ENCODE data around the gene CLTCL1.

Gene CLTCL1

GRCh38 chr22:19194766-19195536 lies 96.6 kb downstream of the CLTCL1 start:
- no peak for DNase-seq

- DNase-seq: no peak
These were observed 97.6 kb downstream of the CLTCL1 start for GRCh38 chr22:19193879-19194278.

GRCh38 chr22:19187716-19188563 lies 103.6 kb downstream of the CLTCL1 start:
- no peak for DNase-seq

GRCh38 chr22:19184276-19184997 lies 107.1 kb downstream of the CLTCL1 start:
- DNase-seq: no peak

GRCh38 chr22:19183216-19183615 lies 108.3 kb downstream of the CLTCL1 start:
- DNase-seq: no peak

- no peak for DNase-seq
These were observed 108.9 kb downstream of the CLTCL1 start for GRCh38 chr22:19182472-19183157.

- no peak for DNase-seq
These were observed 109.6 kb downstream of the CLTCL1 start for GRCh38 chr22:19181786-19182471.

- DNase-seq: no peak
These were observed 110.6 kb downstream of the CLTCL1 start for GRCh38 chr22:19180740-19181410.

GRCh38 chr22:19180234-19180633 lies 111.3 kb downstream of the CLTCL1 start:
- no peak for DNase-seq

- no peak for DNase-seq
These were observed 111.9 kb downstream of the CLTCL1 start for GRCh38 chr22:19179497-19180048.

- DNase-seq: no peak
These were observed 112.6 kb downstream of the CLTCL1 start, which contains the start of gene SLC25A1 for GRCh38 chr22:19178657-19179496. Gene SLC25A1, minus strand, starts transcription at chr22:19178736. Its CDS starts 63 bp downstream, at chr22:19178673.

- no peak for DNase-seq
These were observed 113.4 kb downstream of the CLTCL1 start for GRCh38 chr22:19178065-19178656.

GRCh38 chr22:19177164-19178064 lies 114.1 kb downstream of the CLTCL1 start:
- DNase-seq: no peak

GRCh38 chr22:19176732-19177131 lies 114.8 kb downstream of the CLTCL1 start:
- DNase-seq: no peak

- DNase-seq: no peak
These were observed 115.3 kb downstream of the CLTCL1 start for GRCh38 chr22:19176175-19176643.

GRCh38 chr22:19175602-19176174 lies 115.8 kb downstream of the CLTCL1 start:
- DNase-seq: no peak

- DNase-seq: no peak
These were observed 116.4 kb downstream of the CLTCL1 start for GRCh38 chr22:19175026-19175601.

Data from SIG-M5 (cell line).